ENCODE measurements around the gene CFDP1.

CFDP1 gene

GRCh38 chr16:75315539-75316306 lies 117.6 kb downstream of the CFDP1 start:
- no peak for DNase-seq

GRCh38 chr16:75312875-75313274 lies 120.4 kb downstream of the CFDP1 start:
- no peak for DNase-seq

- DNase-seq, result no peak
Measured at GRCh38 chr16:75311383-75311938, 121.8 kb downstream of the CFDP1 start.

GRCh38 chr16:75310541-75310940 lies 122.8 kb downstream of the CFDP1 start:
- no peak for DNase-seq

GRCh38 chr16:75309899-75310430 lies 123.3 kb downstream of the CFDP1 start:
- DNase-seq, result no peak

- no peak for DNase-seq
Measured at GRCh38 chr16:75309156-75309555, 124.1 kb downstream of the CFDP1 start.

GRCh38 chr16:75308011-75308410 lies 125.3 kb downstream of the CFDP1 start:
- no peak for DNase-seq

GRCh38 chr16:75307506-75307905 lies 125.8 kb downstream of the CFDP1 start:
- no peak for DNase-seq

GRCh38 chr16:75306099-75306762 lies 127.1 kb downstream of the CFDP1 start:
- peak; percentile 80 for DNase-seq

GRCh38 chr16:75305364-75306098 lies 127.8 kb downstream of the CFDP1 start:
- DNase-seq, result peak; percentile 97

GRCh38 chr16:75304521-75305363 lies 128.6 kb downstream of the CFDP1 start:
- DNase-seq, result no peak

- DNase-seq, result no peak
Measured at GRCh38 chr16:75301804-75302203, 131.5 kb downstream of the CFDP1 start.

GRCh38 chr16:75298267-75298666 lies 135.0 kb downstream of the CFDP1 start:
- DNase-seq, result no peak

GRCh38 chr16:75296606-75297005 lies 136.7 kb downstream of the CFDP1 start:
- DNase-seq, result no peak

- no peak for DNase-seq
Measured at GRCh38 chr16:75294773-75295459, 138.4 kb downstream of the CFDP1 start.

GRCh38 chr16:75293772-75294171 lies 139.5 kb downstream of the CFDP1 start:
- DNase-seq, result no peak

GRCh38 chr16:75293173-75293572 lies 140.1 kb downstream of the CFDP1 start:
- DNase-seq, result no peak

GRCh38 chr16:75292691-75293090 lies 140.6 kb downstream of the CFDP1 start:
- no peak for DNase-seq

GRCh38 chr16:75289189-75289588 lies 144.1 kb downstream of the CFDP1 start:
- DNase-seq, result no peak

GRCh38 chr16:75288596-75289120 lies 144.6 kb downstream of the CFDP1 start:
- no peak for DNase-seq

GRCh38 chr16:75288181-75288580 lies 145.1 kb downstream of the CFDP1 start:
- DNase-seq, result no peak
